Thyroid gland (tissue), 4 donors: ENCODE measurements around the gene CBLIF. TPM values are rescaled to one million over a fixed set of nuclear protein-coding genes. Genes with fewer than 3 reads are reported as not detected.

Source experiments
- DNase-seq, 2 donors: peaks; one replicate each; pipeline ENCODE4 v3.0.0-alpha.2; 2019
- H3K27ac ChIP-seq, 3 donors: fragments of 200-600 bp; sonication (generic); 1 replicate in 2 of 3; 2 replicates in 1 of 3; pipeline ENCODE4 v1.5.1; 2016 to 2019; ENCODE audit warnings: mild to moderate bottlenecking in 1 of 3, moderate library complexity in 1 of 3
- H3K27me3 ChIP-seq: fragments of 200-600 bp; sonication (generic); one replicate; pipeline ENCODE4 v1.5.1; 2019
- H3K36me3 ChIP-seq, 2 donors: fragments of 200-600 bp; sonication (generic); one replicate each; pipeline ENCODE4 v1.5.1; 2016 to 2019
- H3K4me1 ChIP-seq, 2 donors: fragments of 200-600 bp; sonication (generic); one replicate each; pipeline ENCODE4 v1.5.1; 2017 to 2019
- H3K4me3 ChIP-seq, 3 donors: fragments of 200-600 bp; sonication (generic); replicated peaks in 1 of 3; 1 replicate in 2 of 3; 2 replicates in 1 of 3; pipeline ENCODE4 v1.5.1; 2016; ENCODE audit warnings: mild to moderate bottlenecking in 1 of 3
- H3K9me3 ChIP-seq: fragments of 200-600 bp; sonication (generic); one replicate; pipeline ENCODE4 v1.5.1; 2017
- CTCF ChIP-seq, 6 experiments: fragments of 200-600 bp in 3 of 6; fragments of 450-650 bp in 3 of 6; sonication (generic) in 3 of 6; IDR thresholded peaks; one replicate each; pipeline ENCODE4 v1.5.1; 2016 to 2019; ENCODE audit warnings: antibody characterized with exemption in 6 of 6, mild to moderate bottlenecking in 2 of 6, inconsistent platforms in 1 of 6, moderate library complexity in 1 of 6
- POLR2A ChIP-seq, 2 donors: fragments of 450-650 bp; IDR thresholded peaks; one replicate each; pipeline ENCODE4 v1.6.1; 2017; ENCODE audit warnings: antibody characterized with exemption in 2 of 2, mild to moderate bottlenecking in 2 of 2, moderate library complexity in 1 of 2
- WGBS, 2 donors: methylation state at CpG; one replicate each; pipeline ENCODE4 v1.1.5; 2017; 5-methylcytosine and 5-hydroxymethylcytosine counted together
- intact Hi-C: fragments of 100-400 bp; cut with DNase I; formaldehyde crosslinking; loops from one replicate; pipeline ENCODE4 v1.15.1; 2023
- total RNA-seq, 4 donors: library from RNA; depleted of rRNA; stranded (reverse); fragments of >200 nt; gene quantifications; one replicate each; pipeline ENCODE4 v1.2.3, GENCODE V29; 2016

CBLIF gene
- total RNA-seq, 4 donors from 2014 or later = not detected

GRCh38 chr11:59867946-59868345 lies 22.6 kb upstream of the CBLIF start:
- no peaks in the 10 kb centered on the region for H3K9me3 ChIP-seq
- 91 to 95% methylated on average over 2 of the region's 2 CpGs for WGBS, 2 donors
- H3K27ac ChIP-seq = no peak overlapping the region
- no peaks in the 10 kb centered on the region for H3K27me3 ChIP-seq
- H3K4me3 ChIP-seq = no peak overlapping the region
- no peak for TF ChIP-seq POLR2A (IDR thresholded peaks at IDR 0.05)
- no peak for TF ChIP-seq CTCF (IDR thresholded peaks at IDR 0.05)
- no peak for DNase-seq
- H3K36me3 ChIP-seq = no peaks in the 10 kb centered on the region
- H3K4me1 ChIP-seq = no peaks in the 10 kb centered on the region
- intact Hi-C loops = no loop called here

- Histone ChIP-seq H3K27ac (no peak overlapping the region), H3K27me3 (no peaks in the 10 kb centered on the region), H3K4me3 (no peak overlapping the region), H3K36me3 (no peaks in the 10 kb centered on the region), H3K4me1 (no peaks in the 10 kb centered on the region), H3K9me3 (no peaks in the 10 kb centered on the region)
- no peak for DNase-seq
- intact Hi-C loops = no loop called here
- TF ChIP-seq CTCF (IDR thresholded peaks at IDR 0.05) (no peak), POLR2A (IDR thresholded peaks at IDR 0.05) (no peak)
- WGBS, 2 donors = 69 to 93% methylated on average over 1 of the region's 1 CpG
Measured at GRCh38 chr11:59866836-59867235, 21.5 kb upstream of the CBLIF start.

GRCh38 chr11:59866397-59866796 lies 21.1 kb upstream of the CBLIF start, which contains the start of gene TCN1:
Gene TCN1 (minus strand): TSS chr11:59866487. CDS start chr11:59866470, 17 bp downstream.
- DNase-seq = no peak

GRCh38 chr11:59865031-59865430 lies 19.7 kb upstream of the CBLIF start:
- Histone ChIP-seq H3K27me3 (no peaks in the 10 kb centered on the region), H3K4me3 (no peak overlapping the region), H3K9me3 (no peaks in the 10 kb centered on the region), H3K36me3 (no peaks in the 10 kb centered on the region), H3K27ac (no peak overlapping the region), H3K4me1 (no peaks in the 10 kb centered on the region)
- whole genome bisulfite sequencing, 2 donors = 73 to 77% methylated on average over 1 of the region's 1 CpG
- TF ChIP-seq POLR2A (IDR thresholded peaks at IDR 0.05) = no peak
- no peak for TF ChIP-seq CTCF (IDR thresholded peaks at IDR 0.05)
- no peak for DNase-seq
- intact Hi-C loops = no loop called here

More at GRCh38 chr11:59866397-59866796, 21.1 kb upstream of the CBLIF start, which contains the start of gene TCN1:
- WGBS, 2 donors = 80 to 86% methylated on average over 3 of the region's 3 CpGs
- intact Hi-C loops = no loop called here
- no peaks in the 10 kb centered on the region for H3K27me3 ChIP-seq
- H3K27ac ChIP-seq = no peak within 1 kb of the TSS
- no peaks in the 10 kb centered on the region for H3K36me3 ChIP-seq
- H3K4me1 ChIP-seq = no peaks in the 10 kb centered on the region
- TF ChIP-seq POLR2A (IDR thresholded peaks at IDR 0.05) = no peak
- TF ChIP-seq CTCF (IDR thresholded peaks at IDR 0.05) = no peak
- no peak within 1 kb of the TSS for H3K4me3 ChIP-seq
- H3K9me3 ChIP-seq = no peaks in the 10 kb centered on the region

GRCh38 chr11:59862252-59862651 lies 17.0 kb upstream of the CBLIF start:
- Histone ChIP-seq H3K27me3 (no peaks in the 10 kb centered on the region), H3K4me1 (no peaks in the 10 kb centered on the region), H3K27ac (no peak overlapping the region), H3K36me3 (no peaks in the 10 kb centered on the region), H3K9me3 (no peaks in the 10 kb centered on the region), H3K4me3 (no peak overlapping the region)
- TF ChIP-seq CTCF (IDR thresholded peaks at IDR 0.05) = no peak
- TF ChIP-seq POLR2A (IDR thresholded peaks at IDR 0.05) = no peak
- WGBS, 2 donors = 72 to 76% methylated on average over 3 of the region's 3 CpGs
- no peak for DNase-seq
- intact Hi-C loops = no loop called here
